ENCODE measurements around the gene CHRM1.
A peak's percentile ranks its signal among the peaks of the same experiment; 100 is the strongest.

Gene CHRM1

GRCh38 chr11:62882431-62882749 lies 38.8 kb downstream of the CHRM1 start:
- H3K4me3 ChIP-seq (ENCODE audit: low read depth, low read length) = peak overlapping the region; percentile 58
- no peak for DNase-seq (ENCODE audit: low read depth)
- TF ChIP-seq CTCF (IDR thresholded peaks at IDR 0.05; ENCODE audit: insufficient read depth, low read depth, low read length, missing control alignments) = no peak

GRCh38 chr11:62881579-62882430 lies 39.4 kb downstream of the CHRM1 start:
- H3K4me3 ChIP-seq (ENCODE audit: low read depth, low read length) = peak overlapping the region; percentile 58
- no peak for TF ChIP-seq CTCF (IDR thresholded peaks at IDR 0.05; ENCODE audit: insufficient read depth, low read depth, low read length, missing control alignments)
- peak; percentile 91 for DNase-seq (ENCODE audit: low read depth)

GRCh38 chr11:62880803-62881578 lies 40.2 kb downstream of the CHRM1 start, which contains the start of gene SLC3A2:
SLC3A2 (plus strand) TSS chr11:62880896; CDS start chr11:62881024, 128 bp downstream.
- H3K4me3 ChIP-seq (ENCODE audit: low read depth, low read length) = peak within 1 kb of the TSS; percentile 58
- peak; percentile 91 for DNase-seq (ENCODE audit: low read depth)
- TF ChIP-seq CTCF (IDR thresholded peaks at IDR 0.05; ENCODE audit: insufficient read depth, low read depth, low read length, missing control alignments) = peak; percentile 88

GRCh38 chr11:62880231-62880802 lies 40.8 kb downstream of the CHRM1 start:
- TF ChIP-seq CTCF (IDR thresholded peaks at IDR 0.05; ENCODE audit: insufficient read depth, low read depth, low read length, missing control alignments) = no peak
- peak; percentile 52 for DNase-seq (ENCODE audit: low read depth)
- peak overlapping the region; percentile 58 for H3K4me3 ChIP-seq (ENCODE audit: low read depth, low read length)

GRCh38 chr11:62879235-62879978 lies 41.8 kb downstream of the CHRM1 start:
- DNase-seq (ENCODE audit: low read depth) = no peak
- no peak overlapping the region for H3K4me3 ChIP-seq (ENCODE audit: low read depth, low read length)

More at GRCh38 chr11:62879235-62879978, 41.8 kb downstream of the CHRM1 start:
- TF ChIP-seq CTCF (IDR thresholded peaks at IDR 0.05; ENCODE audit: insufficient read depth, low read depth, low read length, missing control alignments) = no peak

Measured in GM12865 (cell line).